ENCODE measurements around the gene ITFG2. TPM values are rescaled to one million over a fixed set of nuclear protein-coding genes. Genes with fewer than 3 reads are reported as not detected.

ITFG2 gene
- total RNA-seq (2021) (23.9 to 26.0 TPM (median 25.4 TPM) in 3 replicates), Bru-seq, nascent RNA (percentile 76 among the genes with signal in this experiment)
- long read RNA-seq, experiment 1, transcript ITFG2-201 (12 exons, 2,361 nt), result major isoform, 42 of 97 reads
- long read RNA-seq, experiment 1, partial matches to known transcripts, result 10 of 97 reads
- long read RNA-seq, experiment 1, other reads (novel, unspliced or antisense), result 43 of 97 reads
- long read RNA-seq, experiment 2, transcript ITFG2-201 (12 exons, 2,361 nt), result major isoform, 6 of 12 reads
- long read RNA-seq, experiment 2, partial matches to known transcripts, result 2 of 12 reads
- long read RNA-seq, experiment 2, other reads (novel, unspliced or antisense), result 4 of 12 reads
- long read RNA-seq, experiment 3, transcript ITFG2-201 (12 exons, 2,361 nt), result major isoform, 16 of 33 reads
- long read RNA-seq, experiment 3, partial matches to known transcripts, result 0 of 33 reads
- long read RNA-seq, experiment 3, other reads (novel, unspliced or antisense), result 15 of 33 reads

DNA sequence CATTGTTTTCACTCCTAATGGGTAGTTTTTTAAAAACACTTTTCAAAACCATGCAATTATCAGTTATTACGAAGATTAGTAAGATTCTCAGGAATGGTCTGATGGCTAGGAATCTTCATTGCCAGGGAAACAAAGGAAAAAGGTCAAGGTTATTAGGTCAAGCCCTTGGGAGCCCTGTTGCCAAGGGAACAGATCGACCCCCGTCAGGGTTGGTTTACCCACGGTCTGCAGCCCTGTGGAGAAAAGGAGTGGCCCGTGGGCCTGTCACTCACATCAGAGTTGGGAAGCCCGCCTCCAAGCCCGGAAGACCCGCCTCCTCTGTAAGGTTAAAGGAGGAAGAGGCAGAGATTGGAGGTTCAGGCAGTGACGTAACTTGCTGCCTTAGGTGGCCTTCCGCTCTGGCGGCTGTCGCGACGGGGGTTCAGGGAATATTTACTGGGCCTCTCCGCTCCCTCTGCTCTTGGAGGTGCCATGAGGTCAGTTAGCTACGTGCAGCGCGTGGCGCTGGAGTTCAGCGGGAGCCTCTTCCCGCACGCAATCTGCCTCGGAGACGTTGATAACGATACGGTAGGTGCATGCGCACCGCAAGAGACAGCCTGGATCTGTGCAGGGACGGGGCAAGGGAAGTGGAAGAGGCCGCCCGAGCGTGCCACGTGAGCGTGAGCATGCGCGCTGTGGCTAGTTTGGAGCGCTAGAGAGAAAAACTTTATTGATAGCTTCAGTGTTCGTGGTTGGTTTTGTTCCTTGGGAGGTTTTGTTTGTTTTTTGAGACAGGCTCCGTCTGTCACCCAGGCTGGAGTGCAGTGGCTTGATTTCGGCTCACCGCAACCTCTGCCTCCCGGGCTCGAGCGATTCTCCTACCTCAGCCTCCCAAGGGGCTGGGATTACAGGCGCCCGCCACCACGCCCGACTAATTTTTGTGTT is at the start of gene ITFG2:
Gene ITFG2, plus strand, starts transcription at position 379 of the 924 bp plus-strand sequence. Its CDS starts 93 bp downstream, at position 472.
- H3K4me3 Mint-ChIP-seq, result peak within 1 kb of the TSS; percentile 99
- peak within 1 kb of the TSS; percentile 100 for H3K27ac Mint-ChIP-seq
- H3K4me1 Mint-ChIP-seq, result peaks cover 13% of the 10 kb centered on the region
- no peaks in the 10 kb centered on the region for H3K27me3 Mint-ChIP-seq (ENCODE audit: low read depth)
- ChIA-PET POLR2A (interaction anchor here (1.1 kb wide), 1 partner anchor 28 kb away, joined by 3 read pairs; no protein-coding TSS in a partner anchor), CTCF (interaction anchor here (0.6 to 2.6 kb wide), 9 partner anchors 17 to 130 kb away, joined by 3 to 10 read pairs (median 6); no protein-coding TSS in a partner anchor)
- ATAC-seq (peak; percentile 99), DNase-seq (ENCODE audit: low spot score) (peak; percentile 99)
- peaks cover 8% of the 10 kb centered on the region for H3K36me3 Mint-ChIP-seq
- no peaks in the 10 kb centered on the region for H3K9me3 Mint-ChIP-seq
- TF ChIP-seq MAX (CRISPR knock-in tag; IDR thresholded peaks at IDR 0.05), result peak; percentile 97
- 0 out of 2 replicates have a peak, but pooled peaks have one; percentile 41 for TF ChIP-seq HMGXB4 (CRISPR knock-in tag; IDR thresholded peaks at IDR 0.05)
- TF ChIP-seq ZNF121 (CRISPR knock-in tag; IDR thresholded peaks at IDR 0.05), result peak; percentile 25; the same call in 1 of the 2 replicates
- no peak for TF ChIP-seq E2F1 (CRISPR knock-in tag; IDR thresholded peaks at IDR 0.05)
- no peak for TF ChIP-seq ZMAT4 (CRISPR knock-in tag; IDR thresholded peaks at IDR 0.05)
- TF ChIP-seq ESRRA (CRISPR knock-in tag; IDR thresholded peaks at IDR 0.05; ENCODE audit: borderline replicate concordance), result peak; percentile 93
- peak; percentile 95 for TF ChIP-seq FOXK1 (CRISPR knock-in tag; IDR thresholded peaks at IDR 0.05)
- peak; percentile 94 for TF ChIP-seq FOXP1 (CRISPR knock-in tag; IDR thresholded peaks at IDR 0.05; ENCODE audit: borderline replicate concordance)
- TF ChIP-seq, protein P1, sequence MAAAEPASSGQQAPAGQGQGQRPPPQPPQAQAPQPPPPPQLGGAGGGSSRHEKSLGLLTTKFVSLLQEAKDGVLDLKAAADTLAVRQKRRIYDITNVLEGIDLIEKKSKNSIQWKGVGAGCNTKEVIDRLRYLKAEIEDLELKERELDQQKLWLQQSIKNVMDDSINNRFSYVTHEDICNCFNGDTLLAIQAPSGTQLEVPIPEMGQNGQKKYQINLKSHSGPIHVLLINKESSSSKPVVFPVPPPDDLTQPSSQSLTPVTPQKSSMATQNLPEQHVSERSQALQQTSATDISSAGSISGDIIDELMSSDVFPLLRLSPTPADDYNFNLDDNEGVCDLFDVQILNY (CRISPR knock-in tag; IDR thresholded peaks at IDR 0.05), result peak; percentile 76; the same call in 1 of the 2 replicates
- peak; percentile 88; the same call in 1 of the 2 replicates for TF ChIP-seq ZBTB21 (CRISPR knock-in tag; IDR thresholded peaks at IDR 0.05; ENCODE audit: borderline replicate concordance)
- no peak for TF ChIP-seq NR3C1 (CRISPR knock-in tag; conservative IDR thresholded peaks at IDR 0.05; ENCODE audit: low read depth)
- peak; percentile 80; the same call in 1 of the 2 replicates for TF ChIP-seq KAT7 (CRISPR knock-in tag; IDR thresholded peaks at IDR 0.05; ENCODE audit: borderline replicate concordance)
- TF ChIP-seq RELA (CRISPR knock-in tag; IDR thresholded peaks at IDR 0.05; ENCODE audit: borderline replicate concordance), result 0 out of 2 replicates have a peak, but pooled peaks have one; percentile 58
- TF ChIP-seq, protein P2, sequence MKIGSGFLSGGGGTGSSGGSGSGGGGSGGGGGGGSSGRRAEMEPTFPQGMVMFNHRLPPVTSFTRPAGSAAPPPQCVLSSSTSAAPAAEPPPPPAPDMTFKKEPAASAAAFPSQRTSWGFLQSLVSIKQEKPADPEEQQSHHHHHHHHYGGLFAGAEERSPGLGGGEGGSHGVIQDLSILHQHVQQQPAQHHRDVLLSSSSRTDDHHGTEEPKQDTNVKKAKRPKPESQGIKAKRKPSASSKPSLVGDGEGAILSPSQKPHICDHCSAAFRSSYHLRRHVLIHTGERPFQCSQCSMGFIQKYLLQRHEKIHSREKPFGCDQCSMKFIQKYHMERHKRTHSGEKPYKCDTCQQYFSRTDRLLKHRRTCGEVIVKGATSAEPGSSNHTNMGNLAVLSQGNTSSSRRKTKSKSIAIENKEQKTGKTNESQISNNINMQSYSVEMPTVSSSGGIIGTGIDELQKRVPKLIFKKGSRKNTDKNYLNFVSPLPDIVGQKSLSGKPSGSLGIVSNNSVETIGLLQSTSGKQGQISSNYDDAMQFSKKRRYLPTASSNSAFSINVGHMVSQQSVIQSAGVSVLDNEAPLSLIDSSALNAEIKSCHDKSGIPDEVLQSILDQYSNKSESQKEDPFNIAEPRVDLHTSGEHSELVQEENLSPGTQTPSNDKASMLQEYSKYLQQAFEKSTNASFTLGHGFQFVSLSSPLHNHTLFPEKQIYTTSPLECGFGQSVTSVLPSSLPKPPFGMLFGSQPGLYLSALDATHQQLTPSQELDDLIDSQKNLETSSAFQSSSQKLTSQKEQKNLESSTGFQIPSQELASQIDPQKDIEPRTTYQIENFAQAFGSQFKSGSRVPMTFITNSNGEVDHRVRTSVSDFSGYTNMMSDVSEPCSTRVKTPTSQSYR (CRISPR knock-in tag; IDR thresholded peaks at IDR 0.05), result no peak
- no peak for TF ChIP-seq ATF2 (CRISPR knock-in tag; IDR thresholded peaks at IDR 0.05; ENCODE audit: borderline replicate concordance, low read depth)
- TF ChIP-seq NFATC4 (CRISPR knock-in tag; IDR thresholded peaks at IDR 0.05), result no peak
- 0 out of 2 replicates have a peak, but pooled peaks have one; percentile 27 for TF ChIP-seq FOXJ3 (CRISPR knock-in tag; IDR thresholded peaks at IDR 0.05; ENCODE audit: borderline replicate concordance)
- no peak for TF ChIP-seq STAT6 (CRISPR knock-in tag; conservative IDR thresholded peaks at IDR 0.05; ENCODE audit: low read depth)
- peak; percentile 98 for TF ChIP-seq ETV6 (CRISPR knock-in tag; IDR thresholded peaks at IDR 0.05)

Data from WTC11 (cell line).